ENCODE data around the gene TAS1R2. TPM values are rescaled to one million over a fixed set of nuclear protein-coding genes. Genes with fewer than 3 reads are reported as not detected.
A peak's percentile ranks its signal among the peaks of the same experiment; 100 is the strongest.

The TAS1R2 gene
- total and polyA plus RNA-seq, 9 donors, result not detected

- no peaks in the 10 kb centered on the region for H3K4me1 ChIP-seq (ENCODE audit: insufficient read depth)
- no peaks in the 10 kb centered on the region for H3K9me3 ChIP-seq
- WGBS, 3 donors, result 78 to 87% (median 83%) methylated on average over 6 of the region's 6 CpGs
- no peak for DNase-seq
- TF ChIP-seq POLR2A (IDR thresholded peaks at IDR 0.05), result no peak
- H3K36me3 ChIP-seq, result no peaks in the 10 kb centered on the region
- no peaks in the 10 kb centered on the region for H3K27me3 ChIP-seq
- no peak overlapping the region for H3K27ac ChIP-seq
- no peak overlapping the region for H3K4me3 ChIP-seq
- intact Hi-C loops (cut with DNase I), result no loop called here
Observed at GRCh38 chr1:18884727-18885126, 25.3 kb upstream of the TAS1R2 start.

DNA sequence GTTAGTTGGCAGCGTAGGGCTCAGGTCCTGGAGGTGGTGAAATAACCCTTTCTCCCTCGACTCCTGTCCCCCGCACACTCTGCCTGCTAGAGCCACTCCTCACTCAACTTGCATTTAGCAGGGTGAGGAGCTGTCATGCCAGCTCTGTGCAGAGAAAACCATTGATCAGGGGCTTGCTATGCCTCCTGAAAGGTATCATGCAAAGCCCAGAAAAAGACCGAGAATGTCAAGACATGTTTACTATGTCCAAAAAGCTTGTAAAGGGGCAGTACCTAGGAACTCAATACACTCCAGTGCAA is 24.9 kb upstream of the TAS1R2 start:
- no peak for DNase-seq
- Histone ChIP-seq H3K4me1 (ENCODE audit: insufficient read depth) (no peaks in the 10 kb centered on the region), H3K36me3 (no peaks in the 10 kb centered on the region), H3K27ac (no peak overlapping the region), H3K27me3 (no peaks in the 10 kb centered on the region), H3K9me3 (no peaks in the 10 kb centered on the region), H3K4me3 (no peak overlapping the region)
- 62 to 70% (median 63%) methylated on average over 4 of the region's 4 CpGs for WGBS, 3 donors
- TF ChIP-seq POLR2A (IDR thresholded peaks at IDR 0.05), result no peak
- no peak for TF ChIP-seq EP300 (IDR thresholded peaks at IDR 0.05)
- no peak for TF ChIP-seq CTCF (IDR thresholded peaks at IDR 0.05)
- intact Hi-C loops (cut with DNase I), result no loop called here

GRCh38 chr1:18883636-18884418 is 24.4 kb upstream of the TAS1R2 start:
- Histone ChIP-seq H3K27ac (no peak overlapping the region), H3K9me3 (no peaks in the 10 kb centered on the region), H3K36me3 (no peaks in the 10 kb centered on the region), H3K27me3 (no peaks in the 10 kb centered on the region), H3K4me1 (ENCODE audit: insufficient read depth) (no peaks in the 10 kb centered on the region), H3K4me3 (no peak overlapping the region)
- 26 to 33% (median 32%) methylated on average over 14 of the region's 14 CpGs for WGBS, 3 donors
- peak; percentile 49 to 84 (median 75) for DNase-seq
- intact Hi-C loops (cut with DNase I), result no loop called here
- TF ChIP-seq POLR2A (IDR thresholded peaks at IDR 0.05) (no peak), CTCF (IDR thresholded peaks at IDR 0.05) (peak; percentile 39 to 79 (median 63))

DNA sequence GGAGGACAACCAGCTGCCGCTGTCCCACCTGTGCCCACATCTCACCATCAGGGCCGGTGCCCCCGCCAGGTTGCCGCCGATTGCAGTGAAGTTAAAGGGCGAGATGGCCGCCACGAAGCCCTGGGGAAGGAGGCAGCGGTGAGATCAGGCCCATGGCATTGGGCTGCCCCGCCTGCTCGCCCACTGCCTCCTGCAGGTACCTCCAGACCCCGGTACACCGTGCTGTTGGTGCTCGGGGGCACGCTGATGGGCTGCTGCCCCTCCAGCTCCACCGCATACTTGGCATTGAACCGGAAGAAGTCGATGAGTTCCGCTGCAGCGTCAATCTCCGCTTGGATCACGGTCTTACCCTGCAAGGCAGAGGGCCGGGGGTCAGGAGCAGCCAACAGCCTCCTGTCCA is 23.6 kb upstream of the TAS1R2 start:
- Histone ChIP-seq H3K9me3 (no peaks in the 10 kb centered on the region), H3K27ac (no peak overlapping the region), H3K4me3 (no peak overlapping the region), H3K27me3 (no peaks in the 10 kb centered on the region), H3K4me1 (ENCODE audit: insufficient read depth) (no peaks in the 10 kb centered on the region), H3K36me3 (no peaks in the 10 kb centered on the region)
- no peak for TF ChIP-seq POLR2A (IDR thresholded peaks at IDR 0.05)
- TF ChIP-seq EP300 (IDR thresholded peaks at IDR 0.05), result no peak
- TF ChIP-seq CTCF (IDR thresholded peaks at IDR 0.05), result no peak
- 95 to 97% (median 96%) methylated on average over 23 of the region's 23 CpGs for WGBS, 3 donors
- no peak for DNase-seq
- intact Hi-C loops (cut with DNase I), result no loop called here

GRCh38 chr1:18882486-18882885 is 23.0 kb upstream of the TAS1R2 start:
- Histone ChIP-seq H3K36me3 (no peaks in the 10 kb centered on the region), H3K27me3 (no peaks in the 10 kb centered on the region), H3K27ac (no peak overlapping the region), H3K9me3 (no peaks in the 10 kb centered on the region), H3K4me3 (no peak overlapping the region), H3K4me1 (ENCODE audit: insufficient read depth) (no peaks in the 10 kb centered on the region)
- intact Hi-C loops (cut with DNase I), result no loop called here
- TF ChIP-seq POLR2A (IDR thresholded peaks at IDR 0.05) (no peak), CTCF (IDR thresholded peaks at IDR 0.05) (no peak), EP300 (IDR thresholded peaks at IDR 0.05) (no peak)
- DNase-seq, result no peak
- WGBS, 3 donors, result 19 to 29% (median 26%) methylated on average over 8 of the region's 8 CpGs
